PC-3 (cell line): ENCODE measurements around the gene ABHD8. TPM values are rescaled to one million over a fixed set of nuclear protein-coding genes. Genes with fewer than 3 reads are reported as not detected.

Source experiments
- ATAC-seq: fragments of 200-7000 bp; cut with Tn5 transposase; 2 replicates; pipeline ENCODE4 v1.9.1; 2020; ENCODE audit warnings: mild to moderate bottlenecking, moderate library complexity
- BruUV-seq: library from RNA; stranded (reverse); fragments of 400-500 nt; replicated peaks from 2 replicates; lab custom pipeline; 2021; lab: Mats Ljungman, UMichigan
- CTCF ChIA-PET: fragments of 300-600 bp; sonication (Branson Sonifier 250); formaldehyde crosslinking; loops from one replicate; lab custom pipeline; 2022; ENCODE audit warnings: antibody characterized with exemption; lab: Charles Lee
- POLR2A ChIA-PET: fragments of 300-600 bp; sonication (Branson Sonifier 250); formaldehyde crosslinking; loops from one replicate; lab custom pipeline; 2022; ENCODE audit warnings: antibody characterized with exemption; ENCODE audit not compliant: unreplicated experiment; lab: Charles Lee
- DNase-seq: peaks from one replicate; pipeline ENCODE4 v3.0.0-alpha.2; 2015
- H2AFZ ChIP-seq: fragments of 300-600 bp; sonication (generic); 2 replicates; pipeline ENCODE4 v1.6.0; 2016; ENCODE audit warnings: antibody characterized with exemption, low read length
- H3F3A ChIP-seq: fragments of 300-600 bp; sonication (generic); one replicate; pipeline ENCODE4 v1.6.0; 2017; ENCODE audit warnings: antibody characterized with exemption, low read length, control low read depth, mild to moderate bottlenecking; ENCODE audit not compliant: unreplicated experiment
- H3K27ac ChIP-seq: fragments of 300-600 bp; sonication (generic); 2 replicates; pipeline ENCODE4 v1.5.1; 2016; ENCODE audit warnings: mild to moderate bottlenecking, low read length
- H3K27me3 ChIP-seq: fragments of 300-600 bp; sonication (generic); 2 replicates; pipeline ENCODE4 v1.6.1; 2016; ENCODE audit warnings: low read length, mixed read lengths
- H3K36me3 ChIP-seq: fragments of 300-600 bp; sonication (generic); 2 replicates; pipeline ENCODE4 v1.6.1; 2016; ENCODE audit warnings: low read depth, mixed run types, low read length, mixed read lengths
- H3K4me1 ChIP-seq: fragments of 300-600 bp; sonication (generic); 2 replicates; pipeline ENCODE4 v1.5.1; 2016; ENCODE audit warnings: low read length; ENCODE audit not compliant: insufficient read depth
- H3K4me2 ChIP-seq: fragments of 300-600 bp; sonication (generic); 2 replicates; pipeline ENCODE4 v1.6.0; 2016; ENCODE audit warnings: low read length
- H3K4me3 ChIP-seq: fragments of 300-600 bp; sonication (generic); 2 replicates; pipeline ENCODE4 v1.5.1; 2016; ENCODE audit warnings: mild to moderate bottlenecking, low read length, mixed read lengths
- H3K79me2 ChIP-seq: fragments of 300-600 bp; sonication (generic); 2 replicates; pipeline ENCODE4 v1.6.1; 2017; ENCODE audit warnings: low read length, mixed read lengths
- H3K9ac ChIP-seq: fragments of 300-600 bp; sonication (generic); 2 replicates; pipeline ENCODE4 v1.6.0; 2016; ENCODE audit warnings: mild to moderate bottlenecking, low read length
- H3K9me2 ChIP-seq: fragments of 300-600 bp; sonication (generic); replicated peaks from 2 replicates; pipeline ENCODE4 v1.6.1; 2016; ENCODE audit warnings: mixed run types, low read length, mixed read lengths
- H3K9me3 ChIP-seq: fragments of 300-600 bp; sonication (generic); 2 replicates; pipeline ENCODE4 v1.6.1; 2016; ENCODE audit warnings: low read length, mixed read lengths
- H4K20me1 ChIP-seq: fragments of 300-600 bp; sonication (generic); 2 replicates; pipeline ENCODE4 v1.6.1; 2016; ENCODE audit warnings: low read length, mixed read lengths
- CTCF ChIP-seq: fragments of 300-600 bp; sonication (generic); conservative IDR thresholded peaks from 2 replicates; pipeline ENCODE4 v1.5.1; 2017; ENCODE audit warnings: antibody characterized with exemption, low read depth, mild to moderate bottlenecking, low read length
- EZH2 ChIP-seq: fragments of 300-600 bp; sonication (generic); IDR thresholded peaks from one replicate; pipeline ENCODE4 v1.6.1; 2017; ENCODE audit warnings: antibody characterized with exemption, mild to moderate bottlenecking, low read length; ENCODE audit not compliant: unreplicated experiment
- EZH2phosphoT487 ChIP-seq: fragments of 300-600 bp; sonication (generic); IDR thresholded peaks from 2 replicates; pipeline ENCODE4 v1.6.1; 2018; ENCODE audit warnings: mild to moderate bottlenecking, antibody characterized with exemption, low read length, borderline replicate concordance
- intact Hi-C: fragments of 100-400 bp; cut with micrococcal nuclease; formaldehyde crosslinking; loops from 2 replicates; pipeline ENCODE4 v1.9.0; 2023
- total RNA-seq: library from RNA; depleted of rRNA; stranded (reverse); fragments of >200 nt; gene quantifications from 2 replicates; pipeline ENCODE4 v1.2.3, GENCODE V29; 2014

The ABHD8 gene
- total RNA-seq, 1 experiment from 2014 or later = 42.4 TPM

- CTCF ChIA-PET = no interaction called here
- DNase-seq = no peak
Measured at GRCh38 chr19:17294051-17294891, 9.0 kb downstream of the ABHD8 start.

GRCh38 chr19:17293605-17294004 is 9.6 kb downstream of the ABHD8 start:
- Histone ChIP-seq H3K9ac (no peak overlapping the region), H3F3A (no peaks in the 10 kb centered on the region), H3K4me3 (no peak overlapping the region), H3K27me3 (no peaks in the 10 kb centered on the region), H4K20me1 (no peaks in the 10 kb centered on the region), H3K4me2 (no peak overlapping the region), H3K9me3 (no peaks in the 10 kb centered on the region), H3K4me1 (peaks cover 18% of the 10 kb centered on the region), H3K36me3 (peaks cover 7% of the 10 kb centered on the region; the same call in 1 of the 2 replicates), H3K9me2 (no peaks in the 10 kb centered on the region), H3K79me2 (no peaks in the 10 kb centered on the region), H3K27ac (no peak overlapping the region), H2AFZ (no peak overlapping the region)
- CTCF ChIA-PET = no interaction called here
- intact Hi-C loops = loop anchor here (10.0 kb wide), 1 partner anchor 91 kb away; no protein-coding TSS in a partner anchor
- ATAC-seq (no peak), DNase-seq (no peak)
- BruUV-seq = no TSS peak
- POLR2A ChIA-PET = no interaction called here
- TF ChIP-seq EZH2 (no peak), CTCF (no peak), EZH2phosphoT487 (no peak)

More at GRCh38 chr19:17294051-17294891, 9.0 kb downstream of the ABHD8 start:
- ATAC-seq = no peak
- Histone ChIP-seq H3F3A (no peaks in the 10 kb centered on the region), H3K4me2 (no peak overlapping the region), H3K36me3 (peaks cover 7% of the 10 kb centered on the region; the same call in 1 of the 2 replicates), H3K9ac (no peak overlapping the region), H3K27ac (no peak overlapping the region), H3K9me2 (no peaks in the 10 kb centered on the region), H3K79me2 (no peaks in the 10 kb centered on the region), H4K20me1 (no peaks in the 10 kb centered on the region), H3K4me1 (peaks cover 18% of the 10 kb centered on the region), H2AFZ (no peak overlapping the region), H3K4me3 (no peak overlapping the region), H3K27me3 (no peaks in the 10 kb centered on the region), H3K9me3 (no peaks in the 10 kb centered on the region)
- no TSS peak for BruUV-seq
- POLR2A ChIA-PET = no interaction called here
- intact Hi-C loops = loop anchor here (10.0 kb wide), 1 partner anchor 91 kb away; no protein-coding TSS in a partner anchor
- TF ChIP-seq EZH2phosphoT487 (no peak), CTCF (no peak), EZH2 (no peak)
